Measurements from ENCODE around the gene DNAJC18. TPM values are rescaled to one million over a fixed set of nuclear protein-coding genes. Genes with fewer than 3 reads are reported as not detected.

The DNAJC18 gene
- total and polyA plus RNA-seq, 2 donors (not counting 1 experiment from before 2014, with no cell fraction given): 2.0 to 13.6 TPM

DNA sequence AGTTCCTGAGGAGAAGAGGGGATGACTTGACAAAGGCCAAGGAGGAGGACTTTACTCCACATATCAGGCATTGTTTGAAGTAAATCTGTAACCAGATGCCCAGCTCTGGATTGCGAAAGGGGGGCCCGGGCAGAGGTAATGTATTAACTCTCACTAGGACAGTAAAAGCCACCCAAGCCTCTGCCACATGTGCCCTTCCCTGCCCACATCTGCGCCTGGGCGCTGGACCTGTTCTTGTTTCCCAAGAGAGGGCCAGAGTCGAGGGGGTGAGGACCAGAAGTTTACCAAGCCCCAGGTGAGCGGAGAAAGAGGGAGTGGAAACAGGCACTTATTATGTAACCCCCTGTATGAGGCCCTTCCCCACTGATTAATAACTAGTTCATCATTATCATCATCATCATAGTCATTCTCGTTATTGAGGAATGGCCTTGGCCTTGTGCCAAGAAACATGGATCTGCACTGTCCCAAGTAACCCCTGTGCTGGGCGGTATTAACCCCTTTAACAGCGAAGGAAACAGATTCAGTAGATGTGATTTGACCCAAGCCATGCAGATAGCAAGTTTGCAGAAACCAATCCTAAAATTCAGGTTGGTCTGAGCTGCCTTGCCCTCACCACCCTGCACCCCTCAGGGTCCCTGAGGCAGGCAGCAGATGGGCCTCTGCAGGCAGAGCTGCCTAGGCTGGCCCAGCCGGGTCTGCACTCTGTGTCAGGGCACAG, 55.9 kb downstream of the DNAJC18 start, which contains the start of gene SLC23A1:
SLC23A1 (minus strand) TSS at position 23 of the 718 bp plus-strand sequence. CDS start 44 bp downstream, outside the sequence.
- WGBS (ENCODE audit: insufficient coverage): 78% methylated on average over 4 of the region's 10 CpGs
- DNase-seq: peak; percentile 9
- Histone ChIP-seq H3K79me2 (ENCODE audit: control insufficient read depth, insufficient read depth, low read length) (peaks cover 36% of the 10 kb centered on the region), H3K9me3 (ENCODE audit: control extremely low read depth in 1 of 3, control insufficient read depth in 2 of 3, insufficient read depth in 1 of 3, low read length in 2 of 3) (no peaks in the 10 kb centered on the region), H3K4me3 (ENCODE audit: control extremely low read depth in 1 of 5, extremely low read depth in 1 of 5, insufficient read depth in 1 of 5, low read depth in 2 of 5, low read length in 4 of 5) (no peak within 1 kb of the TSS), H3K4me1 (ENCODE audit: control insufficient read depth in 2 of 2, insufficient read depth in 2 of 2, low read length in 2 of 2) (peaks cover 43 to 61% of the 10 kb centered on the region in 2 donors), H3K27ac (ENCODE audit: low read length in 2 of 2) (peak within 1 kb of the TSS in 1 of 2 donors; percentile 76), H4K20me1 (ENCODE audit: control insufficient read depth, insufficient read depth, low read length, poor library complexity, severe bottlenecking) (no peaks in the 10 kb centered on the region), H3K9ac (ENCODE audit: low read length) (no peak within 1 kb of the TSS), H3K27me3 (replicated peaks in 1 of 4; ENCODE audit: control extremely low read depth in 1 of 4, control insufficient read depth in 3 of 4, insufficient read depth in 4 of 4, low read length in 3 of 4) (no peaks in the 10 kb centered on the region), H3K4me2 (replicated peaks; ENCODE audit: low read depth, low read length, poor library complexity, severe bottlenecking) (peak within 1 kb of the TSS; percentile 76), H2AFZ (ENCODE audit: insufficient read depth, low read depth, low read length, poor library complexity, severe bottlenecking) (no peak within 1 kb of the TSS), H3K36me3 (replicated peaks in 1 of 2; ENCODE audit: control extremely low read depth in 1 of 2, control insufficient read depth in 1 of 2, extremely low read depth in 1 of 2, insufficient read depth in 2 of 2, low read length in 1 of 2) (no peaks in the 10 kb centered on the region)
- no peak for TF ChIP-seq EZH2 (IDR thresholded peaks at IDR 0.05; ENCODE audit: borderline replicate concordance, insufficient read depth, low read depth, low read length, poor library complexity, severe bottlenecking)
- TF ChIP-seq, protein P1, sequence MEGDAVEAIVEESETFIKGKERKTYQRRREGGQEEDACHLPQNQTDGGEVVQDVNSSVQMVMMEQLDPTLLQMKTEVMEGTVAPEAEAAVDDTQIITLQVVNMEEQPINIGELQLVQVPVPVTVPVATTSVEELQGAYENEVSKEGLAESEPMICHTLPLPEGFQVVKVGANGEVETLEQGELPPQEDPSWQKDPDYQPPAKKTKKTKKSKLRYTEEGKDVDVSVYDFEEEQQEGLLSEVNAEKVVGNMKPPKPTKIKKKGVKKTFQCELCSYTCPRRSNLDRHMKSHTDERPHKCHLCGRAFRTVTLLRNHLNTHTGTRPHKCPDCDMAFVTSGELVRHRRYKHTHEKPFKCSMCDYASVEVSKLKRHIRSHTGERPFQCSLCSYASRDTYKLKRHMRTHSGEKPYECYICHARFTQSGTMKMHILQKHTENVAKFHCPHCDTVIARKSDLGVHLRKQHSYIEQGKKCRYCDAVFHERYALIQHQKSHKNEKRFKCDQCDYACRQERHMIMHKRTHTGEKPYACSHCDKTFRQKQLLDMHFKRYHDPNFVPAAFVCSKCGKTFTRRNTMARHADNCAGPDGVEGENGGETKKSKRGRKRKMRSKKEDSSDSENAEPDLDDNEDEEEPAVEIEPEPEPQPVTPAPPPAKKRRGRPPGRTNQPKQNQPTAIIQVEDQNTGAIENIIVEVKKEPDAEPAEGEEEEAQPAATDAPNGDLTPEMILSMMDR (IDR thresholded peaks at IDR 0.05): no peak
- intact Hi-C loops (cut with micrococcal nuclease): no loop called here
- H3K9me3 Mint-ChIP-seq (ENCODE audit: insufficient read depth): no peaks in the 10 kb centered on the region
- H3K27me3 Mint-ChIP-seq: no peaks in the 10 kb centered on the region
- H3K4me3 Mint-ChIP-seq: peak within 1 kb of the TSS; percentile 14
- ChIA-PET POLR2A (interaction anchor here (2.5 kb wide), 1 partner anchor 42 kb away, joined by 5 read pairs; the partner anchor contains the start of gene PAIP2), CTCF (interaction anchor here (0.6 to 1.7 kb wide), 2 partner anchors 11 to 119 kb away, joined by 3 read pairs; no protein-coding TSS in a partner anchor)
- ATAC-seq (ENCODE audit: low read depth): no peak
- H3K27ac Mint-ChIP-seq: peak within 1 kb of the TSS; percentile 60
- peaks cover 62% of the 10 kb centered on the region for H3K4me1 Mint-ChIP-seq

DNA sequence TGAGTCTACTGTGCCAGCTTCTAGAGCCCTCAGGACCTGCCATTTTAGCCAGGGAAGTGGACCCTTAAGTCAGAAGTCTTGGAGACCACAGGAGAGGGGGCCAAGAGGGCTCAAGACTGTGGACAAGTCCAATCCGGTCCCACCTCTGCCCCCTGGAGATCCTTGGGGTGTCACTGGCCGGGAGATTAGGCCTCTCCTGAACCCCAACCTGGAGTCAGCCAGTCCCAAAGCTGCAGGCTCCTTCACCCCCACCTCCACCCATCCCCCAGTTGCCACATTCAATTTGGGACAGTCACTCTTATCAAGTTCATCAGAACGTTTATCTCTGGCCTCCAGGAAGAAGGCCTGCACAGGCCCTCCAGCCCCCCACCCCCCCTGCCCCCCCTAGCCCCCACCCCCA, 56.5 kb downstream of the DNAJC18 start:
- H4K20me1 ChIP-seq (ENCODE audit: control insufficient read depth, insufficient read depth, low read length, poor library complexity, severe bottlenecking): no peaks in the 10 kb centered on the region
- intact Hi-C loops (cut with micrococcal nuclease): no loop called here
- no peaks in the 10 kb centered on the region for H3K9me3 Mint-ChIP-seq (ENCODE audit: insufficient read depth)
- H3K4me1 Mint-ChIP-seq: peaks cover 55% of the 10 kb centered on the region
- ChIA-PET CTCF (interaction anchor here (1.7 kb wide), 1 partner anchor 10 kb away, joined by 3 read pairs; no protein-coding TSS in a partner anchor), POLR2A (no interaction called here)
- H2AFZ ChIP-seq (ENCODE audit: insufficient read depth, low read depth, low read length, poor library complexity, severe bottlenecking): no peak overlapping the region
- DNase-seq: peak; percentile 9
- H3K4me3 ChIP-seq (ENCODE audit: control extremely low read depth in 1 of 5, extremely low read depth in 1 of 5, insufficient read depth in 1 of 5, low read depth in 2 of 5, low read length in 4 of 5): no peak overlapping the region
- 87% methylated on average over 2 of the region's 3 CpGs for WGBS (ENCODE audit: insufficient coverage)
- no peaks in the 10 kb centered on the region for H3K36me3 ChIP-seq (replicated peaks in 1 of 2; ENCODE audit: control extremely low read depth in 1 of 2, control insufficient read depth in 1 of 2, extremely low read depth in 1 of 2, insufficient read depth in 2 of 2, low read length in 1 of 2)
- no peaks in the 10 kb centered on the region for H3K27me3 ChIP-seq (replicated peaks in 1 of 4; ENCODE audit: control extremely low read depth in 1 of 4, control insufficient read depth in 3 of 4, insufficient read depth in 4 of 4, low read length in 3 of 4)
- peaks cover 37 to 55% of the 10 kb centered on the region in 2 donors for H3K4me1 ChIP-seq (ENCODE audit: control insufficient read depth in 2 of 2, insufficient read depth in 2 of 2, low read length in 2 of 2)
- no peak overlapping the region for H3K4me2 ChIP-seq (replicated peaks; ENCODE audit: low read depth, low read length, poor library complexity, severe bottlenecking)
- H3K27ac ChIP-seq (ENCODE audit: low read length in 2 of 2): no peak overlapping the region
- H3K9me3 ChIP-seq (ENCODE audit: control extremely low read depth in 1 of 3, control insufficient read depth in 2 of 3, insufficient read depth in 1 of 3, low read length in 2 of 3): no peaks in the 10 kb centered on the region
- TF ChIP-seq, protein P1 (IDR thresholded peaks at IDR 0.05): no peak
- H3K27me3 Mint-ChIP-seq: no peaks in the 10 kb centered on the region
- peaks cover 34% of the 10 kb centered on the region for H3K79me2 ChIP-seq (ENCODE audit: control insufficient read depth, insufficient read depth, low read length)
- H3K27ac Mint-ChIP-seq: no peak overlapping the region
- no peak overlapping the region for H3K9ac ChIP-seq (ENCODE audit: low read length)
- no peak for ATAC-seq (ENCODE audit: low read depth)
- no peak overlapping the region for H3K4me3 Mint-ChIP-seq

Data from B cell (primary cell).